ENCODE measurements around the gene ZNHIT2. TPM values are rescaled to one million over a fixed set of nuclear protein-coding genes. Genes with fewer than 3 reads are reported as not detected.

Gene ZNHIT2
- total RNA-seq, 4 donors from 2014 or later: 9.6 to 40.8 (median 12.2) TPM

GRCh38 chr11:65111744-65112545 lies 5.6 kb downstream of the ZNHIT2 start, which contains the start of gene TM7SF2:
TSS of gene TM7SF2 (plus strand) at chr11:65111872. CDS start at chr11:65112016, 144 bp downstream.
- H3K36me3 ChIP-seq: peaks cover 0 to 11% (median 3%) of the 10 kb centered on the region in 4 donors
- in situ Hi-C loops (cut with MboI; ENCODE audit: low pct_ligation_motif_present in 1 of 4, low pct_unique_long_range_greater_than_20kb in 1 of 4, low sequenced_read_pairs in 3 of 4): no loop called here

GRCh38 chr11:65111159-65111743 lies 6.2 kb downstream of the ZNHIT2 start:
- Histone ChIP-seq H3K27ac (peak overlapping the region; percentile 3 to 85 (median 80)), H3K9me3 (no peaks in the 10 kb centered on the region), H3K4me3 (peak overlapping the region in 2 of 4 donors; percentile 48 to 57), H3K27me3 (no peaks in the 10 kb centered on the region), H3K36me3 (peaks cover 0 to 11% (median 3%) of the 10 kb centered on the region in 4 donors), H3K4me1 (peaks cover 13 to 39% (median 25%) of the 10 kb centered on the region in 4 donors)
- intact Hi-C loops (cut with DNase I; ENCODE audit: low total_unique reads): loop anchor here (5.0 kb wide), 1 partner anchor 99 kb away; the partner anchor contains the start of gene ARL2
- in situ Hi-C loops (cut with MboI; ENCODE audit: low pct_ligation_motif_present in 1 of 4, low pct_unique_long_range_greater_than_20kb in 1 of 4, low sequenced_read_pairs in 3 of 4): no loop called here
- DNase-seq: no peak
- TF ChIP-seq EP300 (IDR thresholded peaks at IDR 0.05; ENCODE audit: low read depth): no peak
- TF ChIP-seq, protein P1, sequence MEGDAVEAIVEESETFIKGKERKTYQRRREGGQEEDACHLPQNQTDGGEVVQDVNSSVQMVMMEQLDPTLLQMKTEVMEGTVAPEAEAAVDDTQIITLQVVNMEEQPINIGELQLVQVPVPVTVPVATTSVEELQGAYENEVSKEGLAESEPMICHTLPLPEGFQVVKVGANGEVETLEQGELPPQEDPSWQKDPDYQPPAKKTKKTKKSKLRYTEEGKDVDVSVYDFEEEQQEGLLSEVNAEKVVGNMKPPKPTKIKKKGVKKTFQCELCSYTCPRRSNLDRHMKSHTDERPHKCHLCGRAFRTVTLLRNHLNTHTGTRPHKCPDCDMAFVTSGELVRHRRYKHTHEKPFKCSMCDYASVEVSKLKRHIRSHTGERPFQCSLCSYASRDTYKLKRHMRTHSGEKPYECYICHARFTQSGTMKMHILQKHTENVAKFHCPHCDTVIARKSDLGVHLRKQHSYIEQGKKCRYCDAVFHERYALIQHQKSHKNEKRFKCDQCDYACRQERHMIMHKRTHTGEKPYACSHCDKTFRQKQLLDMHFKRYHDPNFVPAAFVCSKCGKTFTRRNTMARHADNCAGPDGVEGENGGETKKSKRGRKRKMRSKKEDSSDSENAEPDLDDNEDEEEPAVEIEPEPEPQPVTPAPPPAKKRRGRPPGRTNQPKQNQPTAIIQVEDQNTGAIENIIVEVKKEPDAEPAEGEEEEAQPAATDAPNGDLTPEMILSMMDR (IDR thresholded peaks at IDR 0.05): no peak
- TF ChIP-seq POLR2A (IDR thresholded peaks at IDR 0.05): no peak
- no peak for TF ChIP-seq POLR2AphosphoS5 (IDR thresholded peaks at IDR 0.05)
- WGBS, 2 donors (ENCODE audit: low coverage in 1 of 2): 53 to 67% methylated on average over 1 to 25 of the region's 31 CpGs

More at GRCh38 chr11:65111744-65112545, 5.6 kb downstream of the ZNHIT2 start, which contains the start of gene TM7SF2:
- H3K27ac ChIP-seq: peak within 1 kb of the TSS; percentile 76 to 85 (median 80)
- H3K4me1 ChIP-seq: peaks cover 20 to 46% (median 32%) of the 10 kb centered on the region in 4 donors
- H3K9me3 ChIP-seq: no peaks in the 10 kb centered on the region
- intact Hi-C loops (cut with DNase I; ENCODE audit: low total_unique reads): loop anchor here (5.0 kb wide), 1 partner anchor 100 kb away; the partner anchor contains the start of gene ARL2
- no peaks in the 10 kb centered on the region for H3K27me3 ChIP-seq
- TF ChIP-seq POLR2AphosphoS5 (IDR thresholded peaks at IDR 0.05) (peak; percentile 96 to 98 (median 97)), POLR2A (IDR thresholded peaks at IDR 0.05) (peak; percentile 91), EP300 (IDR thresholded peaks at IDR 0.05; ENCODE audit: low read depth) (no peak)
- TF ChIP-seq, protein P1 (IDR thresholded peaks at IDR 0.05): no peak
- peak; percentile 98 for DNase-seq
- WGBS, 2 donors (ENCODE audit: low coverage in 1 of 2): 0 to 1% methylated on average over 5 to 62 of the region's 64 CpGs
- peak within 1 kb of the TSS; percentile 37 to 57 (median 51) for H3K4me3 ChIP-seq

DNA sequence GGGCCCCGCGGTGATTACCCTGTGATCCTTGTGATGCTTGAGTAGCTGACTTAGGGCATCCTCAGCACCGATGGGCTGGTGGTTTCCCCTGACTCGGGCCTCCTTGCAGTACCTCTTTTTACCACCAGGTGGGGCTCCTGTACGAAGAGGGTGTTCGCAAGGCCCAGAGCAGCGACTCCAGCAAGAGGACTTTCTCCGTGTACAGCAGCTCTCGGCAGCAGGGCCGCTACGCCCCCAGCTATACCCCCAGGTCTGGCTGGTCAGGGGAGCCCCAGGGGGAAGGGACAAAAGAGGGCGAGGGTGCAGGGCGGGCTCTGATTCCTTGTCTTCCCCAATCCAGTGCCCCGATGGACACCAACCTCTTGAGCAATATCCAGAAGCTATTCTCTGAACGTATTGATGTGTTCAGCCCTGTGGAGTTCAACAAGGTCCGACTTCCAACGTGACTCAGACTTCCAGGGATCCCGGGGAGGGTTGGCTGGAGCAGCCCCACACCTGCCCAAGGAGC lies 7.1 kb downstream of the ZNHIT2 start:
- Histone ChIP-seq H3K4me1 (peaks cover 8 to 32% (median 19%) of the 10 kb centered on the region in 4 donors), H3K27me3 (no peaks in the 10 kb centered on the region), H3K36me3 (peaks cover 0 to 11% (median 3%) of the 10 kb centered on the region in 4 donors), H3K4me3 (no peak overlapping the region), H3K9me3 (no peaks in the 10 kb centered on the region), H3K27ac (peak overlapping the region; percentile 3 to 85 (median 80))
- 11% methylated on average over 15 of the region's 18 CpGs; no CpG with 5 or more reads in 1 of the 2 donors for WGBS, 2 donors (ENCODE audit: low coverage in 1 of 2)
- TF ChIP-seq, protein P1 (IDR thresholded peaks at IDR 0.05): peak; percentile 98 to 100 (median 100)
- TF ChIP-seq EP300 (IDR thresholded peaks at IDR 0.05; ENCODE audit: low read depth) (no peak), POLR2A (IDR thresholded peaks at IDR 0.05) (peak; percentile 26), POLR2AphosphoS5 (IDR thresholded peaks at IDR 0.05) (no peak)
- in situ Hi-C loops (cut with MboI; ENCODE audit: low pct_ligation_motif_present in 1 of 4, low pct_unique_long_range_greater_than_20kb in 1 of 4, low sequenced_read_pairs in 3 of 4) (no loop called here), intact Hi-C loops (cut with DNase I; ENCODE audit: low total_unique reads) (loop anchor here (5.0 kb wide), 1 partner anchor 98 kb away; the partner anchor contains the start of gene ARL2)
- peak; percentile 94 for DNase-seq
